IPS DF 6.9 (cell line): Measurements from ENCODE around the gene MPHOSPH10.
A peak's percentile ranks its signal among the peaks of the same experiment; 100 is the strongest.
"Not testable (repeated sequence)": the region's sequence is repeated elsewhere in the genome, so short reads cannot be mapped to it uniquely, and the experiment has no call there.

Experiments
- DNase-seq: peaks from one replicate; pipeline ENCODE4 v3.0.0-alpha.2; 2013; ENCODE audit warnings: low read depth, low spot score
- H3K27ac ChIP-seq: one replicate; pipeline ENCODE4 v1.5.1; 2013; ENCODE audit warnings: low read length, control low read depth
- H3K27me3 ChIP-seq: 2 replicates; pipeline ENCODE4 v1.6.1; 2013; ENCODE audit warnings: mild to moderate bottlenecking, low read length; ENCODE audit not compliant: control insufficient read depth, insufficient read depth
- H3K36me3 ChIP-seq: 2 replicates; pipeline ENCODE4 v1.6.1; 2013; ENCODE audit warnings: low read length; ENCODE audit not compliant: control insufficient read depth, insufficient read depth
- H3K4me1 ChIP-seq: 2 replicates; pipeline ENCODE4 v1.6.1; 2013; ENCODE audit warnings: low read length; ENCODE audit not compliant: control insufficient read depth, insufficient read depth
- H3K4me3 ChIP-seq: 2 replicates; pipeline ENCODE4 v1.5.1; 2013; ENCODE audit warnings: mild to moderate bottlenecking, low read length
- H3K9me3 ChIP-seq: 2 replicates; pipeline ENCODE4 v1.6.1; 2013; ENCODE audit warnings: low read length, inconsistent platforms; ENCODE audit not compliant: control insufficient read depth, insufficient read depth
- WGBS: extraction: QIAGEN DNeasy Blood & Tissue Kit; methylation state at CpG from one replicate; pipeline ENCODE4 v1.1.7; 2013; ENCODE audit warnings: mixed read lengths, missing lambda C conversion rate; ENCODE audit not compliant: insufficient read length, insufficient coverage; 5-methylcytosine and 5-hydroxymethylcytosine counted together

Gene MPHOSPH10

DNA sequence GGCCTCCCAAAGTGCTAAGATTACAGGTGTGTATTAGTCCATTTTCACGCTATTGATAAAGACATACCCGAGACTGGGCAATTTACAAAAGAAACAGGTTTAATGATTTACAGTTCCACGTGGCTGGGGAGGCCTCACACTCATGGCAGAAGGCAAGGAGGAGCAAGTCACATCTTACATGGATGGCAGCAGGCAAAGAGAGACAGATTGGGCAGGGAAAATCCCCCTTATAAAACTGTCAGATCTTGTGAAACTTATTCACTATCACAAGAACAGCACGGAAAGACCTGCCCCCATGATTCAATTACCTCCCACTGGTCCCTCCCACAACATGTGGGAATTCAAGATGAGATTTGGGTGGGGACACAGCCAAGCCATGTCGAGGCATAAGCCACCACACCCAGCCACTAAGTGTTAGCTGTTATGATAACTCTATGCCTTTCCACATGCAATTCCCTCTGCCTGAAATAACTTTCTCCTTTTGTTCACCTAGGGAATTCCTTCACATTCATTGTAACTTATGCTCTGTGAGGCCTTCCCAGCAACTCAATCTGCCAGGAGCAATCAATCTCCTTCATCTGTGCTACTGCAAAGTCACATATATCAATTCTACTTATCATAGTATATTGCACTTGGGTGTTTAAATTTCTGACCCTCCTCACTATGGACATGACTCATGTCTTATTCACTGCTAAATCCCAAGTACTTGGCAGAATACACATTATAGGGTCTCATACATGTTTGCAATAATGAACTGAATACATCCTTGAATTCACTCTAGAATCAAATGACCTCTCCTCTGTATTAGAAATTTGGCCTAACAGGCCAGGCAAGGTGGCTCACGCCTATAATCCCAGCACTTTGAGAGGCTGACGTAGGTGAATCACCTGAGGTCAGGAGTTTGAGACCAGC, 7.8 kb upstream of the MPHOSPH10 start:
- no peaks in the 10 kb centered on the region for H3K9me3 ChIP-seq
- no peaks in the 10 kb centered on the region for H3K36me3 ChIP-seq
- no peaks in the 10 kb centered on the region for H3K27me3 ChIP-seq
- no peak overlapping the region for H3K27ac ChIP-seq
- no peak overlapping the region for H3K4me3 ChIP-seq
- no CpG with 5 or more reads among the region's 7 CpGs for WGBS
- DNase-seq, result no peak
- no peaks in the 10 kb centered on the region for H3K4me1 ChIP-seq

DNA sequence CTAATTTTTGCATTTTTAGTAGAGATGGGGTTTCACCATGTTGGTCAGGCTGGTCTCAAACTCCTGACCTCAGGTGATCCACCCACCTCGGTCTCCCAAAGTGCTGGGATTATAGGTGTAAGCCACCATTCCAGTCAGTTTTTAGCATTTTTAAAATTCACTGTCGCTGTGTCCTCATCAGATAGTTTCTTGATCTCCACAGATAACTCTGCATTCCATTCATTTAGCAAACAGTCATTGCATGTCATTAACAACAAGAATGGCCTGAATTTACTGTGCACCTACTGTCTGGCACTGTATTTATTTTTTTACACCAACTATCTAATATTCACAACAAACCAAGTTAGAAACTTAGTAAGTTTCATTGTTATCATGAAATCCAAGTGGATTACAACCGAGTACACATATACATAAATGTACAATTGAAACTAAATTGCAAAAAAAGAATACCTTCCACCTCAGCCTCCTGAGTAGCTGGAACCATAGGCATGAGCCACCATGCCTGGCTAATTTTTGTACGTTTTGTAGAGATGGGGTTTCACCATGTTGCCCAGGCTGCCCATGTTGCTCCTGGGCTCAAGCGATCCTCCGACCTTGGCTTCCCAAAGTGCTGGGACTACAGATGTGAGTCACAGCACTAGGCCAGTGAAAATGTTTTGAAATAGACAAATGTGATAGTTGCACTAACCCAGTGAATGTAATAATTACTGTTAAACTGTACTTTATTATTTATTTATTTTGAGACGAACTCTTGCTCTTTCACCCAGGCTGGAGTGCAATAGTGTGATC, 4.7 kb upstream of the MPHOSPH10 start:
- Histone ChIP-seq H3K27ac (no peak overlapping the region), H3K9me3 (no peaks in the 10 kb centered on the region), H3K4me3 (no peak overlapping the region), H3K4me1 (no peaks in the 10 kb centered on the region), H3K27me3 (no peaks in the 10 kb centered on the region), H3K36me3 (no peaks in the 10 kb centered on the region)
- no peak for DNase-seq
- WGBS, result no CpG with 5 or more reads among the region's 7 CpGs

DNA sequence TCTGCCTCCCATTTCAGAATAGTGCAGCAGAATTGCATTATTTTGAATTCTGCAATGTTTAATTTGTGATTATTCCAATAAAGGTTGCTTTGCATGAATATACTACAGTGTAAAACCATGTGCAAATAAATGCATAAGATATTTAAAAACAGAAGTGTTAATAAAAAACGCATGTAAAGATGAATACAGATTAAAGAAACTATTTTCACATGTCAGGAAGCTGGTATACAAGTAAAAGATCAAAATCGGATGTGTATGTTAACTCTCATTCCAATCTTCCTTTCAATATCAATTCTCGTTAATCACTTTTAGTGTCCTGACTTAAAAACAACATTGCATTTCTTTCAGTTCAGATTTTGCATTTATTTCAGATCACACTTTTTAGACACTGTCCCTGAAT, 3.5 kb upstream of the MPHOSPH10 start:
- H3K36me3 ChIP-seq, result no peaks in the 10 kb centered on the region
- no peaks in the 10 kb centered on the region for H3K27me3 ChIP-seq
- no peak overlapping the region for H3K27ac ChIP-seq
- 100% methylated on average over 1 of the region's 3 CpGs for WGBS
- no peaks in the 10 kb centered on the region for H3K4me1 ChIP-seq
- H3K9me3 ChIP-seq, result no peaks in the 10 kb centered on the region
- H3K4me3 ChIP-seq, result no peak overlapping the region
- no peak for DNase-seq

DNA sequence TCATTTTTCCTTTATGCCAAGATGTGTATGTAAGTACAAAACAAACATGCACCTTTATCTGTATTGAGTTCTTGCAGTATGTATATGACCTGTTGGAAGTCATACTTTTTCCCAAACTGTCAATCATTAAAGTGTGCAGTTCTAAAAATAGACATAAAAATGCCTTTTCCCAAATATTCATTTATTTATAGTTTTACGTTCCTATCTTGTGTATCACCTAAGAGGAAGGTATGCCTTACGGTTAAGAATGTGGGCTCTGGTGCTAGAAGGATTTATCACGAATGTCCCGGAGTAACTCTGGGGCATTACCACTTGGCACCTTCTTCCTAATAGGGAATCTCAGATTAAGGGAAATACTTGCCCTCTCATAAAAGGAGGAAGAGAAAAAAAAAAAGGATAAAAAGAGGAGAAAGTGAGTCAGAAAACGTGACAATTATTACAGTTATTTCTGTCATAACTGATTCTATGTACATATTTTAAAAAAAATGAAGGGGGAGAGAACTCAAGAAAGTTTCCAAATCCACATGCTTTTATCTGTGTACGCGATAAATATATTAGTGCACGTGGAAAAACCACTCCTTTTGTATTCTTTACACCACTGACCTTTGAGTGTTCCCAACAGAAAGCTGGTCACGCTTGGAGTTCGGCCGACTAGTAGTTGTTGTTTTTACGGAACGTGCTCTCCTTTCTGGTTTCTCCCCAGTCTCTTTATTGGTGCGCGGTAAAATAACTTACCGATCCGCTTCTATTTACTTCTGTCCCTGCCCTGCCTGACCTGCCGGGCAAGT, 1.1 kb upstream of the MPHOSPH10 start:
- H3K4me3 ChIP-seq, result peak overlapping the region; percentile 92
- no peaks in the 10 kb centered on the region for H3K36me3 ChIP-seq
- H3K27ac ChIP-seq, result no peak overlapping the region
- H3K9me3 ChIP-seq, result no peaks in the 10 kb centered on the region
- no CpG with 5 or more reads among the region's 18 CpGs for WGBS
- no peaks in the 10 kb centered on the region for H3K4me1 ChIP-seq
- H3K27me3 ChIP-seq, result no peaks in the 10 kb centered on the region
- no peak for DNase-seq

DNA sequence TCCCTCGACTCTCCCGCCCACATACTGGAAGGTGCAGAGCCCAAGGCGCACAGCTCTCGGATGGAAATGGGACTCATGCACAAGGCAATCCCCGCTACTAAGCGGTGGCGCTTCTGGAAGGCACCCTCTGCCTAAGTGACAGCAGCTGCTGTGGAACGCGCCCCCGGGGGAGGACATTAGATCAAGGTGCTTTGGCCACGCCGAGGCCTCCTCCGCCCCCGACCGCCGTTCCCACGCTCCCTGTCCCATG, 607 bp upstream of the MPHOSPH10 start:
- Histone ChIP-seq H3K4me1 (no peaks in the 10 kb centered on the region), H3K27ac (no peak overlapping the region), H3K9me3 (no peaks in the 10 kb centered on the region), H3K36me3 (peaks cover 2% of the 10 kb centered on the region; the same call in 1 of the 2 replicates), H3K27me3 (no peaks in the 10 kb centered on the region), H3K4me3 (peak overlapping the region; percentile 92)
- DNase-seq, result peak; percentile 9
- no CpG with 5 or more reads among the region's 17 CpGs for WGBS

DNA sequence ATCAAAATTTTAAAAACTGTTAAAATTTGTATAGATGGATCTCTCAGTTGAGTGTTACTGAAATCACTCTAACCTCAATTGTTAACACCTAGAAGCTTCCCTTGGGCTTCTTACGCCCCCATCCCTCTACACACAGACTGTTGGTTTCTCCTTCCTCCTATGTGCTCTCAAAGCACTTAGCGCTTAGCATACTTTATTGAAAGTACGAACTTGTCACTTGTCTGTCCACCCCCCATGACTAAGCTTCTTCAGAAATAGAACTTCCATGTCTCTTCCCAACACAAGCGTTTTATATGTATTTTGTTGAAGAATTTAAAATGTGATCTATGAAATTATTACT, 441 bp downstream of the MPHOSPH10 start:
- no peaks in the 10 kb centered on the region for H3K9me3 ChIP-seq
- no peaks in the 10 kb centered on the region for H3K4me1 ChIP-seq
- no CpG with 5 or more reads among the region's 4 CpGs for WGBS
- H3K36me3 ChIP-seq, result peaks cover 5% of the 10 kb centered on the region; the same call in 1 of the 2 replicates
- no peaks in the 10 kb centered on the region for H3K27me3 ChIP-seq
- peak overlapping the region; percentile 92; the same call in 1 of the 2 replicates for H3K4me3 ChIP-seq
- H3K27ac ChIP-seq, result no peak overlapping the region
- no peak for DNase-seq

DNA sequence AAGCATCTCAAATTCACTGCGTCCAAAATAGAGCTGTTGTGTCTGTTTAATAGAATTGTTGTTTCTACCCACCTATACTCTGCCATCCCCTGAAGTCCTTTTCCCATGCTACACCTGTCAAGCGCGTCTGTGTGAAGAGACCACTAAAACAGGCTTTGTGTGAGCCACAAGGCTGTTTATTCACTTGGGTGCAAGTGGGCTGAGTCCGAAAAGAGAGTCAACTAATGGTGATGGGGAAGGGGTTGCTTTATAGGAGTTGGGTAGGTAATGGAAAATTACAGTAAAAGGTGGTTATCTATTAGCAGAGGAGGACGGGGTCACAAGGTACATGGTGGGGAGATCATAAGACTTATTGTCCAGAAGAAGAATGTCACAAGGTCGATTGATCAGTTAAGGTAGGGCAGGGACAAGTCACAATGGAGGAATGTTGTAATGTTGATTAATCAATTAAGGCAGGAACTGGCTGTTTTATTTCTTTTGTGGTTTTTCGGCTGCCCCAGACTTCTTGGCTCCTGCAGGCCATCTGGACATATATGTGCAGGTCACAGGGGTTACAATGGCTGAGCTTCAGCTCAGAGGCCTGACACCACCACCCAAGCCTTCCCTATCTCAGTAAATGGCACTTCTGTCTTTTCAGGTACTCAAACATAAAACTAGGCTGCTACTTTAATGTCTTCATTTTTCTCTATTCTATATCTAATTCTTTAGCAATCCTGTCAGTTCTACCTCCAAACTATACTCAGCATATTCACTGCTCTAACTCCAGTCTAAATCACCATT, 1.1 kb downstream of the MPHOSPH10 start:
- not testable (repeated sequence) for H3K9me3 ChIP-seq, H3K27me3 ChIP-seq, DNase-seq, H3K36me3 ChIP-seq, H3K4me1 ChIP-seq, H3K27ac ChIP-seq
- peak overlapping the region; percentile 92; the same call in 1 of the 2 replicates for H3K4me3 ChIP-seq
- WGBS, result no CpG with 5 or more reads among the region's 7 CpGs

DNA sequence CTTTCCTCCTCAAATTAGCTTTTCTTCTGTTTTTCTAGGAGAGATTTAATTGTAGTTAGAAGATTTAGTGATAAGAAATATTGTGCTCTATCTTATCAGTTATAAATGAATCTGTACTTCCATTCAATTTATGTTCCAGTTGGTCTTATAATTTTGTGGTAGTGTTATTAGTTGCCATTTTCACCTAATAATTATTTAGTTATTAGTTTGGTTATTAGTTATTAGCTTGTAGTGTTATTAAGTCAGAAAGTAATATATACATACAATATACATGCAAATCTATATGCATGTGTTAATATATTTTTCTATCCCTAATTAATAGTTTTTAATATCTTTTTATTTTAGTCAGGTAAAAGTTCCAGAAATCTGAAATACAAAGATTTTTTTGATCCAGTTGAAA, 3.2 kb downstream of the MPHOSPH10 start:
- no peaks in the 10 kb centered on the region for H3K27me3 ChIP-seq
- H3K4me1 ChIP-seq, result no peaks in the 10 kb centered on the region
- no peak overlapping the region for H3K27ac ChIP-seq
- peaks cover 5% of the 10 kb centered on the region; the same call in 1 of the 2 replicates for H3K36me3 ChIP-seq
- DNase-seq, result no peak
- H3K4me3 ChIP-seq, result no peak overlapping the region
- H3K9me3 ChIP-seq, result no peaks in the 10 kb centered on the region

DNA sequence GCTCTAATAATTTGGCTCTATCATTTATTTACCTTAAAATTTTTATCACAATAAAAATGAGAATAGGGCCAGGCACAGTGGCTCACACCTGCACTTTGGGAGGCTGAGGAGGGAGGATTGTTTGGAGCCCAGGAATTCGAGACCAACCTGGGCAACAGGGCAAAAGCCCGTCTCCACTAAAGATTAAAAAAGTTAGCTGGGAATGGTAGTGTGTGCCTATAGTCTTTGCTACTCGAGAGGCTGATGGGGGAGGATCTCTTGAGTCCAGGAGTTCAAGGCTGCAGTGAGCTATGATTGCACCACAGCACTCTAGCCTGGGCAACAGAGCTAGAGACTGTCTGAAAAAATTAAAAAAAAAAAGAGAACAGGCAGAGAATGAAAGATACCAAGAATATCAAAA, 5.7 kb downstream of the MPHOSPH10 start:
- WGBS, result no CpG with 5 or more reads among the region's 3 CpGs
- H3K27me3 ChIP-seq, result no peaks in the 10 kb centered on the region; the same call in 1 of the 2 replicates
- DNase-seq, result no peak
- no peaks in the 10 kb centered on the region for H3K9me3 ChIP-seq
- no peaks in the 10 kb centered on the region for H3K4me1 ChIP-seq
- no peak overlapping the region for H3K4me3 ChIP-seq
- peaks cover 13% of the 10 kb centered on the region; the same call in 1 of the 2 replicates for H3K36me3 ChIP-seq
- H3K27ac ChIP-seq, result no peak overlapping the region

DNA sequence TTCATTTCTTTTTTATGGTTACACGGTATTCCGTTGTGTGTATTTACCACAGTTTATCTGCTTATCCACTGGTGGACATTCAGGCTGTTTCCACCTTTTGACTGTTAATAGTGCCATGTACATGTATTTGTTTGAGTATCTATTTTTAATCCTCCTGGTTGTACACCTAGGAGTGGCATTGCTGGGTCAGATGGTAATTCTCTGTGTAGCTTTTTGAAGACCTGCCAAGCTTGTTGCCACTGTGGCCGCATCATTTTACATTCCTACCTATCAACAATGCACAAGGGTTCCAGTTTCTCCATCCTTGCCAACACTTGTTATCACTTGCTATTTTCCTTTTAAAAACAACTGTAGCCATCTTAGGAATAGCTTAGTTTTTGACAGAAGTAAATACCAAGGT, 13.3 kb downstream of the MPHOSPH10 start:
- no peak for DNase-seq
- no peaks in the 10 kb centered on the region; the same call in 1 of the 2 replicates for H3K27me3 ChIP-seq
- H3K4me3 ChIP-seq, result no peak overlapping the region
- no peaks in the 10 kb centered on the region for H3K9me3 ChIP-seq
- no peak overlapping the region for H3K27ac ChIP-seq
- H3K36me3 ChIP-seq, result peaks cover 24% of the 10 kb centered on the region
- no CpG with 5 or more reads among the region's 3 CpGs for WGBS
- H3K4me1 ChIP-seq, result no peaks in the 10 kb centered on the region
